Dermis microvascular lymphatic vessel endothelial cell (primary cell): ENCODE measurements around the gene P3R3URF. TPM values are rescaled to one million over a fixed set of nuclear protein-coding genes. Genes with fewer than 3 reads are reported as not detected.

ENCODE experiments used
- DNase-seq, 2 donors: peaks; one replicate each; pipeline versions ENCODE4 v3.0.0 to v3.0.0-alpha.2; 2010; ENCODE audit warnings: low read depth in 2 of 2
- total RNA-seq: library from RNA; depleted of rRNA; stranded (reverse); fragments of >200 nt; gene quantifications from 2 replicates; pipeline ENCODE4 v1.2.1, GENCODE V29; 2014

Gene P3R3URF
- total RNA-seq, 1 donor from 2014 or later = not detected

GRCh38 chr1:46194641-46195193 lies 18.4 kb upstream of the P3R3URF start:
- no peak for DNase-seq

DNA sequence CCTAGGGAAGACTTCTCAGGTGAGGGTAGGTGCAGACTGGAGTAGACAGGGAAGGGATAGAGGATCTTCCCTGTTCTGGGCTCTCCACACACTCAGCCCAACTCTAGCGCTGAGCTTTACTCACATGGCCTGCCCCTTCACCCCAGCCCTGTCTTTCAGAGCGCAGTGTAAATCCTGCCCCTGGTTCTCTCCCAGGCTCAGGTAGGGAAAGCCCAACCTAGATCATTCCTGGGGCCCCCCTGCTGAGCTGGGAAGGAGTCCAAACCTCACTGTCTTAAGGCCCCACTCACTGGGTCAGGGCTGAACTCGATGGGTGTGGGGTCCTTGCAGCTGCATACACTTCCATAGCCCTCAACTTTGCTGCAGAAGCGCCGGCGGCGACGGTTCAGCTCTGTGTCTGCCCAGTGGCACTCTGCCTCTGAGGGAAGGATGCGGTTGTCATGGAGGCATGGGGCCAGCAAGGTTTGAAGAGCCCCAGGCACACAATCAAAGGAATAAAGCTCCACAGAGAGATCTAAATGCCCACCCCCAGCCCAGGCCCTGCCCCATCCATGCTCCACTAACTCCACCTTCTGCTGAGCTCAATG lies 17.8 kb upstream of the P3R3URF start:
- DNase-seq = no peak

- no peak for DNase-seq
These were observed 17.0 kb upstream of the P3R3URF start for GRCh38 chr1:46193285-46193684.

- no peak for DNase-seq
These were observed 15.9 kb upstream of the P3R3URF start for GRCh38 chr1:46192171-46192570.

GRCh38 chr1:46191033-46191701 lies 14.9 kb upstream of the P3R3URF start:
- DNase-seq = no peak

- DNase-seq = no peak
These were observed 14.3 kb upstream of the P3R3URF start for GRCh38 chr1:46190539-46190938.

DNA sequence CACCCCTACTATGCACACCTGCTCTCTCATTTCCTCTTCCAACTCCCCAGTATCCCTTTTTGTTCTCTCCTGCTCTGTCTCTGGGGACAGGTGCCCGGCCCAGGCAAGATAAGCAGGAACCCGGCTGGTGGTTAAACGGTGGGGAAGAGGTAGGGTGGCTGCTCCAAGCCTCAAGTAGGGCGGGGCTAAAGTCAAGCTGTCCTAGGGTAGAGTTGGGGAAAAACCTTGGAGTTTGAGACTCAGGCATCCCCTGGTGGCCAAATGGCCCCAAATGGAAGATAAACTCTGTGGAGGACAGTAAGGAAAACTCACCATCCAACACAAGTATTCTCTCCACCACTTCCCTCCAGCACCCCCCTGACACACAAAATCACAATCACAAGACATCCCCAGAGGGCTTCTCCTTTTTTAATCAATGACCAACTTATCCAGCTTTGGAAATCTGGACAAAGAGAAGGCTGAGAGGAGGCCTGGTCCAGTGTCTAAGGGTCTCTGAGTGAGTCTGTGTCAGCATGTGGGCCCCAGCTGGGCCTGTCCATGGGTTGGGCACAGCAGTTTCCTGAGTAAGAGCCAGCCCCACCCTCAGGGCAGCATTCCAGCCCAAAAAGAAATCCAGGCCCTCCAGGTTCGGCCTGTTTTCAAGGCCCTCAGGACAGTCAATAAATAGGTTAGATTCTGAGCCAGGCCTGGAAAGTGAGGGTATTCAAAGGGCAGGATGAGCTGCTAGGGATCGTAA lies 12.2 kb upstream of the P3R3URF start:
- DNase-seq = no peak

DNA sequence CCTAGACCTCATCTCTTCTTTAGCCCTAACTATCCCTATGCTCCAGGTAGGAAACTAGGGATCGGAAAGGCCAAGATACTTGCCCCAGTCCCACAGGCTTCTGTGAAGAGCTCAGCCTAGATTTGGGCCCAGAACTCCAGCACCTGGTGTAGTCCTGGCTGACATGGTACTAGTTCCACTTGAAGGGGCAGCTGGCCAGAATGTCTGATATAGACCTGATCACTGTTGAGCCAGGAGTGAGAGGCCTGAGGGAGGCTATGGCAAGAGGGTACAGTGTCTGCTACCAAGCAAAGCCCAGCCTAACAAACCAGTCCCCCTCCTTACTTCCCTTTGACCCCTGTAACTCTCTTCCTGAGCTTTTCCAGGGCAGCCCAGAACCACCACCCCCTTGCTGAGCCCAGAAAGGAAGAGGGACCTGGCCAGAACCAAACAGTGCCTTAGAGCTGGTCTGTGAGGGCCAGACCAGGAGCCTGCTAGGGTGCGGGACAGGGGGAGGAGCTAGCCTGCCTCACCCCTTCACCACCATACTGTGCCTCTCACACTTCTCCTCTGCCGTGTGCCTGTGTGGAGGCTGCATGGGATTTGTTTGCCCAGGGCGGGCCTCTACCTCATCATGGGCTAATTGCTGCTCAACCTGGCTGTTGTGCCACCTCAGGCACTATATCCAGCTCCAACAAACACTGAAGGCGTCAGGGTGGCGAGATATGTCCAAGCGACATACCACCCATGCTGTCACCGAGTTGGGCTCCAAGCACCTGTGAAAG lies 11.0 kb upstream of the P3R3URF start:
- no peak for DNase-seq

DNA sequence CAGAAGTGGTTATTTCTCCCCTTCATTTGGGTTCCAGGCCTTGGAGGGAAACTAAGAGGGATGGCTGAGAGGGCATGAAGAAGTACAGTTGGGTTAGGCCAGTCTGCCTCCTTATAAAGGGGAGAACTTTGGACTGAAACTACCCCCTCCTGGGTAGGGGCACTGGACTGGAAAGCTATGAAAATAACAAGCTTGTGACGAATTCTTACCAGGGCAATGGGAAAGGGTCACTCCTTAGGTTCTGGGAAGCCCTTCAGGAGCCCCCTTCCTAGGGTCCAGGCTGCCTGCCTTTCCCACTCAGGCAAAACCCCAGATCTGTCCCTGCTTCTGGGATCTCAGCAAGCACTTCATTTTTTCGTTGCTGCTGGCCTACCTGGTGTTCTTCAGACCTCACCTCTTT lies 9.8 kb upstream of the P3R3URF start:
- DNase-seq = no peak

DNA sequence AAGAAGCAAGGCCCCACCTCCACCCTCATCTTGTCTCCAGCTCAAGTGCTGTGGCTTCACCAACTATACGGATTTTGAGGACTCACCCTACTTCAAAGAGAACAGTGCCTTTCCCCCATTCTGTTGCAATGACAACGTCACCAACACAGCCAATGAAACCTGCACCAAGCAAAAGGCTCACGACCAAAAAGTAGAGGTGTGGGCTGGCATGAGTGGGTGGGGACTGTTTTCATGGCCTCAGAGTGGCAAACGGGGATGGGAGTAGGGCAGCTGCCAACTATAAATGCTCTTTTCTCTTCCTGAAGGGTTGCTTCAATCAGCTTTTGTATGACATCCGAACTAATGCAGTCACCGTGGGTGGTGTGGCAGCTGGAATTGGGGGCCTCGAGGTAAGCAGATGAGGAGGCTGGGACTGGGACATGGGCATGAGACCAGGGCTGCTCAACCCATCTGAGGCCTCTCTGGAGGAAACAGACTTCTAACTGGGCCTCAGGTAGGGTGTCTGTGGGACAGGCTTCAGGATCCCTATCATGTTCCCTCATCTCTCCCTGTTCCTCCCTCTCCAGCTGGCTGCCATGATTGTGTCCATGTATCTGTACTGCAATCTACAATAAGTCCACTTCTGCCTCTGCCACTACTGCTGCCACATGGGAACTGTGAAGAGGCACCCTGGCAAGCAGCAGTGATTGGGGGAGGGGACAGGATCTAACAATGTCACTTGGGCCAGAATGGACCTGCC lies 8.8 kb upstream of the P3R3URF start:
- DNase-seq = no peak

GRCh38 chr1:46183926-46184557 lies 7.8 kb upstream of the P3R3URF start:
- DNase-seq = no peak

DNA sequence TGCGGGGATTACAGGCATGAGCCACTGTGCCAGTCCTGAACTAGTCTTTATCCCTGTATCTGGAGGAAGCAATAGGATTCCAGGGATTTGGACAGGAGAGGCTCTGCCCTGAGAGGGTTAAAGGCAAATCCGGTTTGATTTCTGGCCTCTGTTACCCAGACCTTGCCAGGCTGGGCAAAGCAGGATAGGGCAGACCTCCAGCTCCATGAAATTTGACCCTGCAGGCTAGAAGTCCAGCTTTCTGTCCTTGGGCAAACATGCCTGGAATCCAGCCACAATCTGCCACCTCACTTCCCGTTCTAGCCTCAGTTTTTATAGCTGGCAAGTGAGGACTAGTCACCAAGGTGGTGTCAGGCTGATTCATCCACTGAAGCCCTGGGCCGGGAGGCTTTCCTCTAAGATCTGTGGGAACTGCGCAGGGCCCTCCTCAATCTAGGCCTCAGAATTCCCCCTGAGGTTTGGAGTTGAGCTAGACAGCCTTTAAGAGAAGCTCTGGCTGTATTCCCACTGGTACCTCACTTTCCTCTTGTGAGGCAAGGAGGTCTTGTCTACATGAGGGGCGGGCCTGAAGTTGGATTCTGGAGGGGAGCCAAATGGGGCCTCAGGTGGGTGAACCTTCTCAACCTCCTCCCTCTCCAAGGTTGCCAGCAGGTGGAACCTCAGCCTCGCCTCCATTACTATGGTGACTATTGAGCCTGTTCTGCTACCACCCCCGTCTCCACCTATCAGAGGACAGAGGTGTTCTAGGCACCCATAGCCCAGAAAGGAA lies 7.0 kb upstream of the P3R3URF start:
- peak; percentile 41 to 96 for DNase-seq

DNA sequence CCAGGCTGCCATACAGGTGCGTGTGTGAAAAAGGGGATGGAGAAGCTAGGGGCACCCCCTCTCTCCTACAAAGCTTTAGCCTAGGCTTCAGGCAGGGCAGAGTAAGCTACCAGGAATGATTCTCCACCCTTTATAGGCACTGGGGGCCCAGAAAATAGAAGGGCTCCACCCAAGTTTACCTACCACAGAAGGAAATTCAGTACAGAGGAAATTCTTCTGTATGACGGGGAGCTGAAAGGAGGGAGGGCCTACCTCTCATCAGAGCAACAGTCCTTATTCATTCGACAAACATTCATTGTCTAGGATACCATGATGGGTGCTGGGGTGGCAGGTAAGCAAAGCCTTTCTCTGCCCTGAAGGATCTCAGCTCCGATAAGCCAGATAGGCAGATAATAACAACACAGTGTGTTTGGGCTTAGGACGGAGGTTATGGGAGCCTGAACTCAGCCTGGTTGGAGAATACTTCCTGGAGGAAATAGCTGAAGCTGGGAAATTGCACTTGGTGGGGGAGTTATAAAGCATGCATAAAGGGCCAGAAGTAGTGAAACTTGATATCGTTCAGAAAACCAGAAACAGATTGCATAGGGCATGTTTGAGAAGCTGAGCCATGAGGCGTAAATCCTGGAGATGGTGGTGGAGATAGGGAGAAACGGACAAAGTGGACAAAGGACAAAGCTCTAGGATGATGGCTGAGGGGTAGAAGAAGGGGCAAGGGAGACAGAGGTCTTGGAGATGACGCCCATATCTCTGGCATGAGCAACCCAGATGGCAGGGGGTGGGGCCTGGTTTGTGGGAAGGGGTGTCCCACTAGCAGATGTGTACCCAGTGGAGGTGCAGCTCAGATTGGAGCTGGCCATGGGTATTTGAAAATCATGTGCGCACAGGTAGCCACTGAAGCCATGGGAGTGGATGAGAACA lies 5.3 kb upstream of the P3R3URF start:
- DNase-seq = peak in 1 of 2 donors; percentile 85

GRCh38 chr1:46180082-46180616 lies 3.9 kb upstream of the P3R3URF start:
- no peak for DNase-seq

DNA sequence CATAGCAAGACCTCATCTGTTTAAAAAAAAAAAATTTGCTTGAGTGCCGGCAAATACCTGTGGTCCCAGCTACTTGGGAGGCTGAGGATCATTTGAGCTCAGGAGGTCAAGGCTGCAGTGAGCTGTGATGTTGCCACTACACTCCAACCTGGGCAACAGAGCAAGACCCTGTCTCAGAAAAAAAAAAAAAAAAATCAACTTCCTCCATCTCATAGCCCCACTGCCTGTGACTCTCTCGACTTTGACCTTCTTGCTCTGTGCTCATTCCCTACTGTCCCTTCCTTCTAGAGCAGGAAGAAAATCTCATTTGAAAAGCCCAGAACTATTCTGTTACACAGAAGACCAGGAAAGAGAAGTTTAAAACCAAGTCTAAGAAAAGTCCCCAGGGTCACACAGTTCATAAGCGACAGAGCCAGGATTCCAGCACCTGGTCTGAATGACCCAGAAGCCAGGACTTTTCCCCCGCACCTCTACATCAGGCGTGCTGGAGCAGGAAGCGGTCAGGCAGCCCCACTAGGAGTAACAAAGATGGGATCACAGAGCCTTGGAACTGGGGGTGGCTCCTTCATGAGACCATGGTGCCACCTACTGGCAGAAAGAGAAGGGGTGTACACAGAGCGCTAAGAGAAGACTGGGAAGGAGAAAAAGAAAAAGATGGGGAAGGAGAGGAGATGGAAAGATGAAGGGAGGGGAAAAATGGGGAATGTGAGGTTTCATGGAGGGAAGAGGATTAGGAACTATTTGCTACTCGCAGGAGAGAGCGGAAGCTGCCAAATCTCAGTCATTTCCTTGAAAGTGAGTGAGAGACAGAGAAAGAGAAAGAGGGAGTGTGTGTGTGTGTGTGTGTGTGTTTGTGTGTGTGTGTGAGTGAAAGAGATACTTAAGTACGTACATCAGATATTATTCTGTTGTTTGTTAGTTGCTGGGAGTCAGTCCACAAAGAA lies 3.1 kb upstream of the P3R3URF start:
- DNase-seq = peak; percentile 66 to 87

GRCh38 chr1:46175243-46175642 lies 1.0 kb downstream of the P3R3URF start:
- no peak for DNase-seq
